Activated T-cell treated with anti-CD3 and anti-CD28 coated beads for 1 hour (primary cell): ENCODE data around the gene GAS6.
"Not testable (repeated sequence)": the region's sequence is repeated elsewhere in the genome, so short reads cannot be mapped to it uniquely, and the experiment has no call there.

Source experiments
- DNase-seq: peaks from one replicate; pipeline ENCODE4 v3.0.0-alpha.2; 2020; ENCODE audit warnings: low read depth

The GAS6 gene

DNA sequence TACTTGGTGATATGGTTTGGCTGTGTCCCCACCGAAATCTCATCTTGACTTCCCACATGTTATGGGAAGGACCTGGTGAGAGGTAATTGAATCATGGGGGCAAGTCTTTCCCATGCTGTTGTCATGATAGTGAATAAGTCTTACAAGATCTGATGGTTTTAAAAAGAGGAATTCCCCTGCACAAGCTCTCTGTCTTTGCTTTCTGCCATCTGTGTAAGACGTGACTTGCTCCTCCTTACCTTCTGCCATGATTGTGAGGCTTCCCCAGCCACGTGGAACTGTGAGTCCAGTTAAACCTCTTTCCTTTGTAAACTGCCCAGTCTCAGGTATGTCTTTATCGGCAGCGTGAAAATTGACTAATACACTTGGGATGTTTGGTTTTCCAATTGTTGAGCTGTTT, 4.0 kb upstream of the GAS6 start:
- not testable (repeated sequence) for DNase-seq

DNA sequence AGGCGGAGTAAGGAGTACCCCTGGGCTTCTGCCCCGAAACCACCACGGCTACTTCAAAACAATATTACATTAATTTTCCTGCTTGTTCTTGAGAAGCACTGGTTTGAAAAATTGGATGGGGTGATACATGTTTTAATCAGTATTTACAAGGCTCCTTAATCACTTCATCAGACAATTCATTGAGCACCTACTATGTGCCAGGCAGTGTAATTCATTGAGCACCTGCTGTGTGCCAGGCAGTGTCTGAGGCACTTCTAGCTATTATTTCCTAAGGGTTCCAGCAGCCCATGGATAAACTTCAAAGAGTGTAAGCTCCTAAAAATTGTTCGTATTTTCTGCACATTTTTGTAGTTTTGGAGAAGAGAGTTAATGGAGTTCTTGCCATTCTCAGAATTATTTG, 1.6 kb upstream of the GAS6 start:
- no peak for DNase-seq

DNA sequence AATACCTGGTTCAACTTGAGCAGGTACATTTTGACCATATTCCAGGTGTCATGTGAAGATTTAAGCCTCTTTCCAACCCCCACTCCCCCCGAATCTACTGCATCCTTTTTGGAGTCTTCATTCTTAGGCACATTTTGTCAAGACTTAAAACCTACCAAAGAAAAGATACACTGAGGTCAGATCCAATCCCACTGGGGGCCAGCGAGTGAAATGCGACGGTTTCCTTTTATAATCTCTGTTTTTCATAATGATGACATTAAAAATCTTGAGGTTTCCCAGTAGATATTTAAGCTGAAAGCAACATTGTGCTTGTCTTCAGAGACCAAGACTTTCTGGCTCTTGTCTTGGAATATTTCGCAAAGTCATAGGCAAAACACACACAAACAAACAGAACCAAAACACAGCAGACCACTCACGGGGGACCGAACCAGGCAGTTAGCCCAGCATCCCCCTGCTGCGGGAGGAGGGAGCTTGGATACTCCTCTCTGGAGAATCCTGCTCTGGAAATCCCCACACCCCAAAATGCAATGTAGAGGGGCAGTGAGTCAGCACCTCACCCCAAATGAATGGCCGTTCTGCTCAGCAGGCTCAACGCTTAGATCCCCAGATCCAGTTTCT, 506 bp upstream of the GAS6 start:
- no peak for DNase-seq

DNA sequence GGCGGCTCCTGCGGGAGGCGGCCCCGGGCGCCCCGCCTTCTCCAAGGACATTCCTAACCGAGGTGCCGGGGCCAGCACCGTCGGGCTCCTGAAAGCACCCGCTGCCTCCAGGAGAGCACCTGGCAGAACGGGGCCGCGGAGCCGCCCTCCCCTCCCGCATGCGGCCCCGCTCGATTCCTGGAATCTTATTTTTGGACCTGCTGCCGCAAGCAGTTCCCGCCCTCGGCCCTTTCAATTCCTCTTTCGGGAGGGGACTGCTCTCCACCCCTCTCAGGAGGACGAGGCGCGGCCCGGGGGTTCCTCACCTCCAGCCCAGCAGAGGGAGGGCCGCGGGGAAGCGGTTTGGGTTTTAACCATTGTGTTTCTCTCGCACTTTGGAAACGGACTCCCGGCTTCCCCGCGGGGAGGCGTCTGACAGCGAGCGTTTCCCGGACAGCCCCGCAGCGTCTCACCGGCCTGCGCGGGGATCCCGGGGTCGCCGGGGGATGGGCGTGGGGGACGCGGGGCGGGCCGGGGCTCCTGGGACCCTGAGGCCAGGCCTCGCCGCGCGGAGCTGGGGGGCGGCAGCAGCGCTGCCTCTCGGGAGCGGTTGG, 849 bp downstream of the GAS6 start:
- DNase-seq: no peak

DNA sequence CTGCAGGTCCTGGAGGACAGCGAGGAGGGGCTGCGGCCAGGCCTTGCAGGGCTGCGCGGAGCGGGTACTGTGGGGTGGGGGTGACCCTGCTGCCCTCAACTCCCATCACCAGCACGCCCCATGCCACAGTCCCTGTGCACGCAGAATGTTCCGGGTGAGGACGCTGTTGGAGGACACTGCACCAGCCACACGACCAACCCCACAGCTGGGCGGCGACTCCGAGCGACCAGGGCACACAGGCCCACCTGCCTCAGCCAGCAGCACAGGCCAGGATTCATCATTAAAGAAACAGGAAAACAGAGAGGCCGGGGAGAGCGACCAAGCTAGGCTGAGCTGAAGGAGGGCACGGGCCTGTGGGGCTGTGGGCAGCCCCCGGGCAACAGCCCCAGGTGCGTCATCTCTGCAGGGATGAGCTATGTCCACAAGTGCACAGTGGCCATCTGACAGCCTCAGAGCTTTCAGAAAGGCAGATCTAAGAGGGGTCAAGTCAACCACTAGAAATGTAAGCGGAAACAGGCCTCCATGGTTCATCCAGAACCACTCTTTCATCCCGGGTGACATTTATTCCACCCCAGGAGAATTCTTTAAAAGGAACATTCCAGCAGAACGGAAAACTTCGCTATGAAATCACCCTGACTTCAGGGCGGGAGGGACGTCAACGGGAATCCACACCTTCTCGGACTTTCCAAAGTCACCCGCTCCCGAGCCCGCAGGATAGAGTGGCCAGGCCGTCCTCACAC, 1.5 kb downstream of the GAS6 start:
- DNase-seq: no peak

DNA sequence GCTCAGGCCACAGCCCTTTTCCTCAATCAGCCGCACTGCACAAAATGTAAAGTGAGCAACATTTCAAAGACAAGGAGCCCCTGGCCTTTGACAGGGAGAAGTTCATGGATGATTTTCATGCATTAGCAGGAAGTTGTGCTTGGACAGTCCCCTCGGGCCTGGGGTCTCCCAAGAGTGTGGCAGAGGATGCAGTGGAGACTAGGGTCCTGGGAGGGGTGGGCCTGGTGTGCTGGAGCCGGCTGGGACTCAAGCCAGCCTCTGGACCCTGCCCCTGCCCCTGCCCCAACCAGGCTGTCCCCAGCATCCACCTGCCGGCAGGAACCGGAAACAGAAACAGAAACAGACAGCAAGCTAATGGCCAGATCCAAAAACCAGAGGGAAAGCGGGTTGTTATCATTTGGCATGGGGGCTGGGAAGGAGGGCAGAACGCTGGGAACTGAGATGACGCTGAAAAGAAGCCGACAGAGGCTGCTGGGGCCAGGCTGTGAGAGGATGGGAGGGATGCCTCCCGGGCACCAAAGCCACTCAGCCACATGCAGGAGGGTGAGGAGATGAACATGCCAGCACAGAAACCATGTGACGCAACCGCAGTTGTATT, 2.3 kb downstream of the GAS6 start:
- DNase-seq: no peak

DNA sequence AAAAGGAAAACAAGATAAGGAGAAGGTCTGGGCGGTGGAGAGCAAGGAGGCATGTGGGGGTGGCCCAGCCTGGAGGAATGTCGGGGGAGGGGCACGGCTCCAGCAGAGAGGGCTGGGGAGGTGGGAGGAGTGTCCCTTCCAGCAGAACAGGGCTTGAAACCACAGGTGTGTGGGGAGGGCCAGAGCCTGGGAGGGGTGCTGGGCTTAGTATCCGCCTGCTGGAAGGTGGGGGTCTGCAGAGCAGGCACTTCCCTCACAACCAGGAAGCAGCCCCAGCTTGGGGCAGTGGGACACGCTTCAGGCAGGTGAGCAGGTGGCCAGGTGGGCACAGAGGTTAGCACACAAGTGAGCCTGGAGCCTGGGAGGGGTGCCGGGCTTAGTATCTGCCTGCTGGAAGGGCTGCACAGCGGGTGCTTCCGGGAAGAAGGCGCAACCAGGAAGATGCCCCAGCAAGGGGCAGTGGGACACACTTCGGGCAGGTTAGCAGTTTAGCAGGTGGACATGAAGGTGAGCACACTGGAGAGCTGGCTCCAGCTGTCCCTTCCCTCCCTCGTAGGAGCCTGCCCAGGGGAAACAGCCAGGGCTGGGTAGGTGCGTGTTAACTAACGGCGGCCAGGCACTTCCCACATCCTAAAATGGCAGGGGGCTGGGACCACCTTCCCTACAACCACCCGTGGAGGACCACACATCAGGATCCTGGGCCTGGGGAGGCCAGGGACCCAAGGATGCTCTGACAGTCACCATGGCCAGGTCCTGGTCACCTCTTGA, 3.0 kb downstream of the GAS6 start:
- no peak for DNase-seq

DNA sequence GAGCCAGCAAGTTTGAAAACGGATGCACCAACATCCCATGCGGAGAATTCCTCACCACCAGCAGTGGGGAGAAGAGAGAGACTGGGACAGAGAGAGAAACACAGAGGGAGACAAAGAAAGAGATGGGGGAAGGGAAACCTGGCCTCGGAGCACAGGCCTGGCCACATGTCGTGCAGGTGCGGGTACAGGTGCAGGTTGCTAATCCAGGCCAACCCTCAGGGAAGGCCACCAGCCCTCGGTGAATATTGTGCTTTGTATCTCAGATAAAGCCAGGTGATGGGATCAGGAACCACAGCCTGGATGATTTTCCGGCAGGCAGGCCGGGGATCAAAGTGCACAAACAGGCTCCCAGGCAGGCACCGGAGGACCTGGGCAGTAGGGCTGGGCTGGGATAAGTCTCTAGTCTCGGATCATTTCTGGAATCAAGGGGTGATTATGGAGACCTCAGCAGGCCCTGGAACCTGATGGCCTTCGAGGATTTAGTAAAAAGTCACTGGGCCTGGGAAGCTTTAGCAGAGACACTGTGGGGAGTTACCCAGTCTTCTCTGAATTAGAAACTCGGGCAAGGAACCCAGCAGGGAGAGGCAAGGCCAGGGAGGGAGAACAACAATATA, 3.7 kb downstream of the GAS6 start:
- DNase-seq: no peak

DNA sequence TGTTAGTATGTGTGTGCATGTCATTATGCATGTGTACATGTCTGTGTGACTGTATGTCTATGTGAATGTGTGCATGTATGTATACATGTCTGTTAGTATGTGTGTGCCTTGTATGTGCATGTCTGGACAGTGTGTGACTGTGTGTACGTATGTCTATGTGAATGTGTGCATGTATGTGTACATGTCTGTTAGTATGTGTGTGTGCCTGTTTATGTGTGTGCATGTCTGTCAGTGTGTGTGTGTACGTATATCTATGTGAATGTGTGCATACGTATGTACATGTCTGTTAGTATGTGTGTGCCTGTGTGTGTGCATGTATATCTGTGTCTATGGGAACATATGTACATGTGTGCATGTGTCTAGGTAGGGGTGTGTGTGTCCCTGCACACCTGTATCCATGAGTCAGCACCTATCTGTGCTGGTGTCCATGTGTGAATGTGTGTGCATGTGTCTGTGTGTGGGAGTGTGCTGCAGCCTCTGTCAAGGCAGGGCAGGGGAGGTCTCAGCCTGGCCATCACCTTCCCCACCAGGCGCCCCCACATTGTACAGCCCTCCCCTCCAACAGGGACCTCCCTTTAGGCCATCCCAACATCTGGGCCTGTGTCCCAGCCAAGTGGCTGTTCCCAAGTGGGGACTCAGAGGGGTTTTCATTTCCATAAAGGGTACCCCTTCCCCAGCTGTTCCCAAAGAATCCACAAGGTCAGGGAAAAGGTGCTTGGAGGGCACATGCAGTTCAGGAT, 4.4 kb downstream of the GAS6 start:
- DNase-seq: no peak

DNA sequence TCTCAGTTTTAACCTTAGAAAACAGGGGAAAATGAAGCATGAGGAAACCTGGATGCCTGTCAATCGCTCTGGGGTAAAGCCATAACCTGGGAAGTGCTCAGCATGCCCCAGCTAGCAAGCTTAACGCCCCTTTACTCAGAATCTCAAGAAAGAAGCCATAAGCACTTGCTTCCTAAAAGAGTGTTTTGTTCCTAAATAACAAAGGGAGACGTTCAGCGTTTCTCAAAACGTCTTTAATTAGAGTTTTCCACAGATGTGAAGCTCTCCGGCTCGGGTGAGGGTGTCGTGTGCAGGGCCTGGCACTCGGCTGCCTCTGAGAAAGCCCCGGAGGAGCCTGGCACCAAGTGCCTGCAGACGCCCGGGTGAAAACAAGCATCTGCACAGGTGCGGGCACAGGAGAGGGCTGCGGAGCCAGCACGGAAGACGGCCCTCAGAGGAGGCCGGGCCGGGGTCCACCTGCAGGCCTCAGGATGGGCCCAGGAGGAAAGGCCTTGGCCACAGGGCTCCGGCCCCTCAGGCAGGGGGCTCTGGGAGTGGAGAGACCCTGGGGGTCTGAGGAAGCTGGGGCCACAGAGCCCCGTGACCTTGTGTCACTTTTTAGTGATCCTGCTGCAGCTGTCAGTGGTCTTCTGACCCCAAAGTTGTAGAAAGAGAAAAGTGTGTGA, 6.2 kb downstream of the GAS6 start:
- no peak for DNase-seq

DNA sequence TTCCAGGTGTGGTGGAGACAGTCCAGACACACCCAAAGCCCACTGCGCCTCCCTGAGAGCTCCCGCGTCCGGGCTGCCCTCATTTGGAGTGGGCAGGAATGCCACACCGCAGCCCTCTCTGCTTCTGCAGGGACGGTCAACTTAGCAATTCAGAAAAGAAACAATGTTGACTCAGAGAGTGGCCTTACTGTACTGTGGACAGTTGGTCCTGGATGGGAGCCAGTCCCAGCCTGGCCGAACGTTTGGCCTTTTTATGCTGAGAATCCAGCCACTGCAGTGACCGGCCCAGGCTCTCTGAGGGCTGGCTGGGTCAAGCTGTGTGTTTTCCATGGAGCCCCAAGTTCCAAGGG, 7.2 kb downstream of the GAS6 start:
- no peak for DNase-seq

DNA sequence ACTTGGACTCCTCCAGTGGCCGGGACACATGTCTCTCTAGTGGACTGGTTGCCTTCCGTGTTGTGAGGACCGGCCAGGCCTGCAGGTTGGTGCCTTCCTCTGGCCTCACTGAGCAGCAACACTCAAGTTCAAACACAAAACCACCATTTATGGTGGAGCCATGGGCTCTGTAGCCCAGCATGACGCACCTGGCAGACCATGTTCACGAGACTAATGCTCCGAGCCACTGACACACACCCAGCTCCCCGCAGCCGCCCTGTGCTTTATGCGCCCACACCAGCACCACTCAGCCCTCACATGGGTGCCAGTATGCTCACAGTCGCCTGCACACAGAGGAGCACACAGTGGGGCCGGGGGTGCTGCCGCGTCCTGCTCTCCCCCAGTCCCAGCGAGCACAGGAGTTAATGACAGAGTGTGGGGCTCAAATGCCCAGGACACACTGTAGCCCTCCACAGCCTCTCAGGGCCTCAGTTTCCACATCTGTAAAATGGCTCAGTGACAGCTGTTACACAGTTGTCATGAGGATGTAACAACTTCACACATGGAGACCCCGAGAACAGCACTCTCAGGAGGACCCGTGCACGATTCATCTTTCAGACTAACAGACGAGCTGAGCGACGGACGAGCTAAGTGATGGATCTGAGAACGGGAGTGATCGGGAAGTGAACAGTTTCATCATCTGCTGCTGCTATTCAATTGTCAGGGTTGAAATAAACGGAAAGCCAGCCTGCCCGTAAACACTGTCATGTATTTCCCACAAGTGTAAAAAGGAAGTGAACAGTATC, 7.8 kb downstream of the GAS6 start:
- DNase-seq: no peak

DNA sequence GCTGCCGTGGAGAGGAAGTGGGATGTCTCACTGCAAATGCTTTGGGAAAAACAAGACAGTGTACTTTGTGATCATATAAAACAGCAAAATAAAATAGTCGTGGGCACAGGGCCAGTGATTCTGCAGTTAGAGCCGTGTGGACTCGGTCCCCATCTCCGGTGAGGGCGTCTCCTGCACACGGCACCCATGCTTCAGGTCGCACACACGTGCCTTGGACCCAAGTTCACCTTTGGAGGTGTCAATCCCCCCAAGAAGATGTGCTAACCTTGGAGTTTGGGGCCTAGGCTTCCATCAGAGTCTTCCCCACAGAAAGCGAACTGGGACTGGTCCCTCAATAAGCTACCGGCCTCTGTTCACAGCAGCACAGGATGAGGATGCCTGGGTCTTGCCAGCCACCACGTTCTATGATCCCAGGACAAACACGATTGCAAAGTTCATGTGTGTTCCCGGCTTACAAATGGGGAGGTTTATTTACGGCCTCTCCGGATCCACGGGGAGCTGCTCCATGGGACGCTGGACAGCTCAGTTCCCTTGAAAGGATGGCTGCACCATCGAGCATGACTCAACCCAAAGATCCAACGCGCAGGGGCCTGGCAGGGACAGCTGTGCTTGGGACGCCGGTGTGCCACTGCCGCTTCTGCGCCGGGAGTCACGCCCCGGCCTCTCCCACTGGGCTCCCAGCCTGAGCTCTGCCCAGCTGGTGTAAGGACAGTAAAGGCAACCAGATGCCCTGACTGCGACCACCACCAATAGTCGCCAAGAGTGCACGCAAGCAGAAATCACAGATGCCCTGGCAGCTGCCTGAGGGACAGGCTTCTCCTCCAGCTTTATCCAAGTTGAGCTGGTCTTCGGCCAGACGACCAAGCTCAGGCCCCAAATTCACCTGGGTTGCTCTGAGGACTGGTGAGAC, 8.6 kb downstream of the GAS6 start:
- no peak for DNase-seq

DNA sequence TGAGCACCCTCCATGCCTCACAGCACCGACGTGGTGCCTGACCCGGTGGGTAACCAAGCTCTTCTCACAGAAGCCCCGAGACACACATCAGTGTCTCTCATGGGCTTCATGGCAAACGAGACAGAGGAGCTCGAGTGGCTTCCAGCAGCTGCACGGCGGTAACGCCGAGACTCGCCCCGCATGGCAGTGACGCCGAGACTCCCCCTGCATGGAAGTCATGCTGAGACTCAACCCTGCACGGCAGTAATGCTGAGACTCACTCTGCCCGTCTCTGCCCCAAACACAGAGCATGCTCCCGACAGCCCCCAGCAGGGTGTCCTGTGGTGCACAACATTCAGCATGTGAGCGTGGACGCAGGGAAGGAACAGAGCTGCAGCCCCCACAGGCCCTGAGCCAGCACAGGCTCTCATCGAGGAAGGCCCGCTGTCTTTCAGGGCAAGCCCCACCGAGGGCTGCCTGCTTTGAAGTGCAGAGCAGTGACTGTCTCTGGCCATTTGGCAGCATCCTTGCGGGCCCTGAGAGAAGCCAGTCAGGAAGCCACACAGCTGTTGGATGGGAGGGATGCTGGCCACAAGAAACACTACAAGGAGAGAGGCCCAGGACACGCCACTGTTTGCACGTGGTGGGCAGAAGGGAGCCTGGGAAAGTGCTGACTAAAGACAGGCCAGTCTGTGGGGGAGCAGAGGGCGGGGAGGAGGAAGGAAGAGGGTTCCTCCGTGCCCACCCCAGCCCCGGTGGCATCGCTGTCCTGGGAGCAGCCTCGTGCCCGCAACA, 9.5 kb downstream of the GAS6 start:
- DNase-seq: no peak

DNA sequence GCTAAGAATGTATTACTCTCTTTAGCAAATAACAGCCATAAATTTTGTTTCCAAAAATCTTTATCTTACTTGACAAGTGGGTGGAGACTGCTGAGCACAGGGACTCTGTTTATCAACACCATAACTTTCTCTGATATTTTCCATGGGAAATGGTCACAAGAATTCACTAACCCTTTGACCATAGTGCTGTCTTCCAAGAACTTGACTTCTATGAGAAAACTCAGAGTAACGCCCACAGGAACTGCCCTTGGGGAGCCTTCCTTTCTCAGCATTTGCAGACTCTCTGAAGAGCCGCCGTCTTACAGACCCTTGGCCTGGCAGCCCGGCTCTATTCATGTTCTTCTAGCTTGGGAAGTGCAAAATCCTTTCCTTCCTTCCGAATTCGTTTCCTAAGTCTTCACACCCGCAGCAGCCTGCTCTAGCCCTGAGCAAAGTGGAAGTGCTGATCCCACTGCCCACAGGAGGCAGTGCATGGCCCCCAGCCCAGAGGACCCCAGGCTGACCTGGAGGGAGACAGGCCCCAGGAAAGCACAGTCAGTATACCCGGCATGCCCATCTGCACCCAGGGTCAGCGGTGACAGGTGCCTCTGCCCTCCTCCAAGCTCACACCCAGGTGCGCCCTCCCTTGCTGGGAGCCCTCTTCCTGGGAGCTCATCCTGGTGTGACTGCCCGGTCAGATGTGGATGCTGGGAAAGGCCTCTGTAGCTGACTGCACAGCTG, 10.2 kb downstream of the GAS6 start:
- DNase-seq: no peak

DNA sequence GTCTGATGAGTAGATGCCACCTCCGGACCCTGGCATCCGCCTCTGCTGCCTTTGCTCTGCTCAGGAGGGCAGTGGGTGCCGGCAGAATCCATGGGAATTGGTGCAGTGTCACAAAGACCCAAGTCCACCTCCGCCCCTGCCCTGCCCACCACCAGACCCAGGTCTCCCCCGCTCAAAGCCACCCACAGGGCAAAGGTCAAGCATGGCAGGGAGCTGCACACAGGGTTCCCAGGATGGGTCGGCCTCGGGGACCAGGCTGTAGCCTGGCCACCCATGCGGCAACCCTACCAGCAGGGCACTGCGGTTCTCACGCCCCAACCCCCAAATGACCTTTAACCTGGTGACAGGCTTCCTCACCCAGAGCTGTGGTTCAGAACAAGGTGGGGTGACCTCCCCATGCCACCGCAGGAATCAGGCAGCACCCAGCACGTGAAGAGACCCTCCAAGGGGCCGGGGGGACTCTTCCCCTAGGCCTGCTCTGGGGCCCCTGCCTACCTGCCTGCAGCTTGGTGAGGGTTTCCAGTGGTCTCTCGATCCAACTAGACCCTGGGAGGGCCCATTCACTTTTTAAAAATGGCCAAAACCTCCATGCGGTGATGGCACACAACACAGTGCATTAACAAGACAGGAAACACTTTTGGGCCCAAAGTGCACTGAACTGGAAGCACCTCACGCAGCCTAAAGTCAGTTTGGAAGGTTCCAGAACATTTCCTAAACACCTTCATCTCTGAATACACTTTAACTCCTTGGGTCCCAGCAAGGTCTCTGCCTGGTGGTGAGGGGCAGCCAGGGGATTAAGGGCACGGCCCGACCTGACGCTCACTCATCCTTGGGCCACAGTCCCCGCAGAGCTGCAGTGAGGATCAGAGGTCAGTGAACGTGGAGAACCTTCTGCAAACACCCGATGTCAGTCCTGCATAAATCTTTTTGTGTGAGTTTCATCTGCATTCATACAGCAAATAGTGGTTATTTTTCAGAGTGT, 11.0 kb downstream of the GAS6 start:
- no peak for DNase-seq
